Endothelial cell of umbilical vein (primary cell): ENCODE data around the gene ELP4. TPM values are rescaled to one million over a fixed set of nuclear protein-coding genes. Genes with fewer than 3 reads are reported as not detected.

Experiments
- BruUV-seq: library from RNA; stranded (reverse); fragments of 400-500 nt; replicated peaks from 2 replicates; lab custom pipeline; 2021; lab: Mats Ljungman, UMichigan
- CTCF ChIA-PET: fragments of 300-600, 350-600 bp; sonication (Branson Sonifier 250); formaldehyde crosslinking; loops from one replicate; lab custom pipeline; 2021; ENCODE audit warnings: antibody characterized with exemption, inconsistent platforms; lab: Charles Lee
- POLR2A ChIA-PET: fragments of 300-600, 350-600 bp; sonication (Branson Sonifier 250); formaldehyde crosslinking; loops from one replicate; lab custom pipeline; 2021; ENCODE audit warnings: antibody characterized with exemption, inconsistent platforms; lab: Charles Lee
- DNase-seq: peaks from one replicate; pipeline ENCODE4 v3.0.0-alpha.2; 2011; ENCODE audit warnings: low read depth, low spot score
- FAIRE-seq: peaks from 2 replicates; lab custom pipeline; 2011; peaks lifted over from hg19 to GRCh38; lab: Jason Lieb, UNC
- H2AFZ ChIP-seq: 2 replicates; pipeline ENCODE4 v1.6.0; 2012; ENCODE audit warnings: low read depth, low read length, control low read depth, inconsistent platforms
- H3K27ac ChIP-seq: 2 replicates; pipeline ENCODE4 v1.5.1; 2011; ENCODE audit warnings: low read depth, mild to moderate bottlenecking, control low read depth, low read length, moderate library complexity; ENCODE audit not compliant: insufficient read depth
- H3K27me3 ChIP-seq, 2 experiments: 2 replicates each; pipeline versions ENCODE4 v1.6.0 to v1.6.1; 2011; ENCODE audit warnings: low read length in 2 of 2, mixed read lengths in 1 of 2; ENCODE audit not compliant: control insufficient read depth in 2 of 2, insufficient read depth in 2 of 2
- H3K36me3 ChIP-seq, 2 experiments: 2 replicates in 1 of 2; 3 replicates in 1 of 2; pipeline ENCODE4 v1.5.1; 2011; ENCODE audit warnings: low read length in 2 of 2, mild to moderate bottlenecking in 1 of 2, moderate library complexity in 1 of 2; ENCODE audit not compliant: control insufficient read depth in 2 of 2, insufficient read depth in 2 of 2; ENCODE audit errors: extremely low read depth in 1 of 2
- H3K4me1 ChIP-seq: 3 replicates; pipeline ENCODE4 v1.5.1; 2011; ENCODE audit warnings: mild to moderate bottlenecking, low read length; ENCODE audit not compliant: control insufficient read depth, insufficient read depth; ENCODE audit errors: extremely low read depth
- H3K4me2 ChIP-seq: 2 replicates; pipeline ENCODE4 v1.6.1; 2011; ENCODE audit warnings: low read length, control low read depth, mixed read lengths; ENCODE audit not compliant: insufficient read depth
- H3K4me3 ChIP-seq, 3 experiments: fragments of 200-600 bp in 1 of 3; sonication (generic), shearing (Covaris generic) in 1 of 3; replicated peaks in 1 of 3; 2 replicates each; pipeline ENCODE4 v1.5.1; 2011 to 2016; ENCODE audit warnings: control low read depth in 3 of 3, low read length in 3 of 3, mild to moderate bottlenecking in 2 of 3, inconsistent platforms in 1 of 3, low read depth in 1 of 3, moderate library complexity in 1 of 3; ENCODE audit not compliant: insufficient read depth in 1 of 3
- H3K79me2 ChIP-seq: 2 replicates; pipeline ENCODE4 v1.6.0; 2012; ENCODE audit warnings: low read length, inconsistent platforms; ENCODE audit not compliant: control insufficient read depth, insufficient read depth
- H3K9ac ChIP-seq: replicated peaks from 2 replicates; pipeline ENCODE3; 2011; ENCODE audit warnings: low read length, control low read depth; ENCODE audit not compliant: insufficient read depth; ENCODE audit errors: extremely low read depth
- H3K9me1 ChIP-seq: replicated peaks from 3 replicates; pipeline ENCODE4 v1.6.0; 2011; ENCODE audit warnings: mild to moderate bottlenecking, low read length; ENCODE audit not compliant: control insufficient read depth, insufficient read depth; ENCODE audit errors: extremely low read depth
- H3K9me3 ChIP-seq: replicated peaks from 2 replicates; pipeline ENCODE4 v1.5.1; 2012; ENCODE audit warnings: low read length, inconsistent platforms; ENCODE audit not compliant: control insufficient read depth, insufficient read depth
- H4K20me1 ChIP-seq: replicated peaks from 2 replicates; pipeline ENCODE3; 2011; ENCODE audit warnings: mild to moderate bottlenecking, low read length; ENCODE audit not compliant: control insufficient read depth, insufficient read depth; ENCODE audit errors: extremely low read depth
- EZH2 ChIP-seq: IDR thresholded peaks from 2 replicates; pipeline ENCODE4 v1.6.1; 2012; ENCODE audit warnings: borderline replicate concordance, low read depth, mild to moderate bottlenecking, moderate library complexity, low read length, inconsistent platforms; ENCODE audit not compliant: severe bottlenecking
- FOS ChIP-seq: IDR thresholded peaks from 2 replicates; pipeline ENCODE4 v1.6.1; 2011; ENCODE audit warnings: mild to moderate bottlenecking, low read length, moderate library complexity, borderline replicate concordance; ENCODE audit not compliant: insufficient read depth
- GATA2 ChIP-seq: IDR thresholded peaks from 2 replicates; pipeline ENCODE4 v1.7.0; 2011; ENCODE audit warnings: low read depth, mild to moderate bottlenecking, moderate library complexity, mixed read lengths, low read length; ENCODE audit not compliant: insufficient read length, insufficient read depth
- MYC ChIP-seq: IDR thresholded peaks from one replicate; pipeline ENCODE4 v1.6.1; 2011; ENCODE audit warnings: mild to moderate bottlenecking, low read depth, low read length
- POLR2A ChIP-seq: IDR thresholded peaks from 2 replicates; pipeline ENCODE4 v1.6.1; 2012; ENCODE audit warnings: low read depth, mild to moderate bottlenecking, control low read depth, low read length
- POLR2AphosphoS5 ChIP-seq: IDR thresholded peaks from 2 replicates; pipeline ENCODE4 v1.6.1; 2012; ENCODE audit warnings: low read depth, mild to moderate bottlenecking, control low read depth, low read length, moderate library complexity; ENCODE audit not compliant: insufficient read depth
- dilution Hi-C: fragments of 300-500 bp; cut with MboI; formaldehyde crosslinking; loops from one replicate; pipeline ENCODE4 v1.15.0; 2019; ENCODE audit warnings: low sequenced_read_pairs; ENCODE audit not compliant: extremely low pct_ligation_motif_present
- intact Hi-C: fragments of 100-400 bp; cut with micrococcal nuclease; formaldehyde crosslinking; loops from one replicate; pipeline ENCODE4 v1.10.0; 2022
- polyA plus RNA-seq, 4 experiments: library from polyadenylated mRNA; depleted of rRNA in 3 of 4; stranded (reverse) in 3 of 4; unstranded in 1 of 4; fragments of >200 nt; gene quantifications; 2 replicates each; pipeline versions ENCODE4 v1.2.1 to v1.2.3, GENCODE V29; 2011 to 2012; ENCODE audit warnings: missing spikeins in 1 of 4
- total RNA-seq: library from RNA; stranded (reverse); gene quantifications from 2 replicates; pipeline ENCODE4 v1.2.3, GENCODE V29; 2021
- TF ChIP-seq, protein P1 (sequence below): IDR thresholded peaks from 2 replicates; pipeline ENCODE4 v1.6.1; 2011; ENCODE audit not compliant: insufficient read depth, insufficient read length
- TF ChIP-seq, protein P2 (sequence below), 2 donors: IDR thresholded peaks; 1 replicate in 1 of 2; 2 replicates in 1 of 2; pipeline ENCODE4 v1.5.1; 2011; ENCODE audit warnings: low read length in 2 of 2, mild to moderate bottlenecking in 2 of 2, moderate library complexity in 2 of 2, control low read depth in 1 of 2, inconsistent platforms in 1 of 2, low read depth in 1 of 2; ENCODE audit not compliant: insufficient read depth in 1 of 2; ENCODE audit errors: extremely low read depth in 1 of 2

ELP4 gene
- total and polyA plus RNA-seq, 2 donors (not counting 3 experiments of a cell fraction or from before 2014, with no cell fraction given): 11.6 to 16.3 TPM

- DNase-seq: no peak
- Histone ChIP-seq H4K20me1 (no peaks in the 10 kb centered on the region), H3K9ac (no peak overlapping the region), H2AFZ (no peak overlapping the region), H3K9me1 (no peaks in the 10 kb centered on the region), H3K27ac (no peak overlapping the region), H3K36me3 (no peaks in the 10 kb centered on the region), H3K27me3 (no peaks in the 10 kb centered on the region), H3K79me2 (no peaks in the 10 kb centered on the region), H3K4me1 (no peaks in the 10 kb centered on the region), H3K4me3 (no peak overlapping the region), H3K4me2 (no peak overlapping the region), H3K9me3 (no peaks in the 10 kb centered on the region)
- intact Hi-C loops (no loop called here), dilution Hi-C loops (no loop called here)
- FAIRE-seq: no peak
- TF ChIP-seq POLR2AphosphoS5: no peak
- no peak for TF ChIP-seq FOS
- TF ChIP-seq, protein P1, sequence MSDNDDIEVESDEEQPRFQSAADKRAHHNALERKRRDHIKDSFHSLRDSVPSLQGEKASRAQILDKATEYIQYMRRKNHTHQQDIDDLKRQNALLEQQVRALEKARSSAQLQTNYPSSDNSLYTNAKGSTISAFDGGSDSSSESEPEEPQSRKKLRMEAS: no peak
- TF ChIP-seq EZH2: no peak
- no peak for TF ChIP-seq POLR2A
- TF ChIP-seq, protein P2, sequence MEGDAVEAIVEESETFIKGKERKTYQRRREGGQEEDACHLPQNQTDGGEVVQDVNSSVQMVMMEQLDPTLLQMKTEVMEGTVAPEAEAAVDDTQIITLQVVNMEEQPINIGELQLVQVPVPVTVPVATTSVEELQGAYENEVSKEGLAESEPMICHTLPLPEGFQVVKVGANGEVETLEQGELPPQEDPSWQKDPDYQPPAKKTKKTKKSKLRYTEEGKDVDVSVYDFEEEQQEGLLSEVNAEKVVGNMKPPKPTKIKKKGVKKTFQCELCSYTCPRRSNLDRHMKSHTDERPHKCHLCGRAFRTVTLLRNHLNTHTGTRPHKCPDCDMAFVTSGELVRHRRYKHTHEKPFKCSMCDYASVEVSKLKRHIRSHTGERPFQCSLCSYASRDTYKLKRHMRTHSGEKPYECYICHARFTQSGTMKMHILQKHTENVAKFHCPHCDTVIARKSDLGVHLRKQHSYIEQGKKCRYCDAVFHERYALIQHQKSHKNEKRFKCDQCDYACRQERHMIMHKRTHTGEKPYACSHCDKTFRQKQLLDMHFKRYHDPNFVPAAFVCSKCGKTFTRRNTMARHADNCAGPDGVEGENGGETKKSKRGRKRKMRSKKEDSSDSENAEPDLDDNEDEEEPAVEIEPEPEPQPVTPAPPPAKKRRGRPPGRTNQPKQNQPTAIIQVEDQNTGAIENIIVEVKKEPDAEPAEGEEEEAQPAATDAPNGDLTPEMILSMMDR (IDR thresholded peaks at IDR 0.05; ENCODE audit: extremely low read depth in 1 of 2, insufficient read depth in 1 of 2, low read depth in 1 of 2, low read length in 2 of 2): no peak
- TF ChIP-seq GATA2: no peak
- TF ChIP-seq MYC: no peak
- ChIA-PET CTCF (interaction anchor here (1.0 kb wide), 1 partner anchor 123 kb away, joined by 3 read pairs; no protein-coding TSS in a partner anchor), POLR2A (no interaction called here)
- no TSS peak for BruUV-seq
These were observed 35.5 kb upstream of the ELP4 start for GRCh38 chr11:31474083-31474482.
